Retinal pigment epithelial cell (primary cell): ENCODE results near the gene SLC15A1.
A peak's percentile ranks its signal among the peaks of the same experiment; 100 is the strongest.

ENCODE experiments used
- DNase-seq: peaks from one replicate; pipeline ENCODE4 v3.0.0-alpha.2; 2010; ENCODE audit warnings: low read depth
- H3K4me3 ChIP-seq: 2 replicates; pipeline ENCODE4 v1.5.1; 2011; ENCODE audit warnings: mild to moderate bottlenecking, low read length, control low read depth, moderate library complexity
- TF ChIP-seq, protein P1 (sequence below): conservative IDR thresholded peaks from 2 replicates; pipeline ENCODE4 v1.5.1; 2011; ENCODE audit warnings: low read depth, low read length, control low read depth, inconsistent platforms

Gene SLC15A1

DNA sequence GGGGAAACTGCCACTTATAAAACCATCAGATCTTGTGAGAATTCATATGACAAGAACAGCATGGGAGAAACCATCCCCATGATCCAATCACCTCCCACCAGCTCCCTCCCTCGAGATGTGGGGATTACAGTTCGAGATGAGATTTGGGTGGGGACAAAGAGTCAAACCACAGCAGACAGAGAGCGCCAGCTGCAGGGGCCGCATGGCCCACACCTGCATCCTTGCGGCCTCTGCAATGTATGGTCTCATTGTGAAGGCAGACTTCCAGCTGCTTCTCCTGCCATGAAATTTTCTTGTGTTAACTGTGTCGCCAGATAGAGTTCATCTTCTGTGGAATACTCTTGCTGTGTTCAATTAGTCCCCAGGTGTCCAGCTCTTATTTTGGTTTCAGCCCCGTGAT, 17.3 kb upstream of the SLC15A1 start:
- H3K4me3 ChIP-seq: no peak overlapping the region
- no peak for DNase-seq
- TF ChIP-seq, protein P1, sequence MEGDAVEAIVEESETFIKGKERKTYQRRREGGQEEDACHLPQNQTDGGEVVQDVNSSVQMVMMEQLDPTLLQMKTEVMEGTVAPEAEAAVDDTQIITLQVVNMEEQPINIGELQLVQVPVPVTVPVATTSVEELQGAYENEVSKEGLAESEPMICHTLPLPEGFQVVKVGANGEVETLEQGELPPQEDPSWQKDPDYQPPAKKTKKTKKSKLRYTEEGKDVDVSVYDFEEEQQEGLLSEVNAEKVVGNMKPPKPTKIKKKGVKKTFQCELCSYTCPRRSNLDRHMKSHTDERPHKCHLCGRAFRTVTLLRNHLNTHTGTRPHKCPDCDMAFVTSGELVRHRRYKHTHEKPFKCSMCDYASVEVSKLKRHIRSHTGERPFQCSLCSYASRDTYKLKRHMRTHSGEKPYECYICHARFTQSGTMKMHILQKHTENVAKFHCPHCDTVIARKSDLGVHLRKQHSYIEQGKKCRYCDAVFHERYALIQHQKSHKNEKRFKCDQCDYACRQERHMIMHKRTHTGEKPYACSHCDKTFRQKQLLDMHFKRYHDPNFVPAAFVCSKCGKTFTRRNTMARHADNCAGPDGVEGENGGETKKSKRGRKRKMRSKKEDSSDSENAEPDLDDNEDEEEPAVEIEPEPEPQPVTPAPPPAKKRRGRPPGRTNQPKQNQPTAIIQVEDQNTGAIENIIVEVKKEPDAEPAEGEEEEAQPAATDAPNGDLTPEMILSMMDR: no peak

GRCh38 chr13:98768522-98768921, 16.1 kb upstream of the SLC15A1 start:
- H3K4me3 ChIP-seq: no peak overlapping the region
- TF ChIP-seq, protein P1: no peak
- DNase-seq: no peak

- DNase-seq: no peak
- H3K4me3 ChIP-seq: no peak overlapping the region
- TF ChIP-seq, protein P1: no peak
Measured at GRCh38 chr13:98766697-98767096, 14.2 kb upstream of the SLC15A1 start.

- H3K4me3 ChIP-seq: no peak overlapping the region
- DNase-seq: no peak
- TF ChIP-seq, protein P1: no peak
Measured at GRCh38 chr13:98765996-98766519, 13.6 kb upstream of the SLC15A1 start.

DNA sequence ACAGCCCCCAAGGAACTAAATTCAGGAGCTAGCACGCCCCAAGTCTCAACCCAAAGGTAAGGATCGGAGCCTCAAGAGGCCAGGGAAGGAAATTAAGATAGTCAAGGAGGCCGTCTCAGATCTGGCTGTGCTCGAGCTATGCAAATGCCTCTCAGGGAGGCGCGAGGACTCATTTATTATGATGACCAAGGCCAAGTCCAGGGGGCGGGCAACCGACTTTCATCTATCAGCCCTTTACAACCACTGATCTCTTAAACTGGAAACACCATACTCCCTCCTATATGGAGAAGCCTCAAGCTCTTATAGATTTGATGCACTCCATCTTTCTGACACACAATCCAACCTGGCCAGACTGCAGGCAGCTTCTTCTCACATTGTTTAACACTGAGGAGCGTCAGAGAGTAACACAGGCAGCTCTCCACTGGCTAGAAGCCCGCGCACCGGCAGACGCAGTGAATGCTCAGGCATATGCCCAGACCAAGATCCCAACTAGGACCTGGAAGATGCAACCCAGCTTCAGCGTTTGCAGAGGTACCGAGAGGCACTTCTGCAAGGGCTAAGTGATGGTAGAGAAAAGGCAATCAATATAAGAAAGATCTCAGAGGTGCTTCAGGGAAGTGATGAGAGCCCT, 9.6 kb upstream of the SLC15A1 start:
- TF ChIP-seq, protein P1: no peak
- no peak for DNase-seq
- peak overlapping the region; percentile 4 for H3K4me3 ChIP-seq

- DNase-seq: no peak
- H3K4me3 ChIP-seq: peak overlapping the region; percentile 4
Measured at GRCh38 chr13:98761126-98761985, 8.9 kb upstream of the SLC15A1 start.

More at GRCh38 chr13:98761126-98761985, 8.9 kb upstream of the SLC15A1 start:
- TF ChIP-seq, protein P1: no peak
